Spleen (tissue), 11 donors: ENCODE measurements around the gene RRP1. TPM values are rescaled to one million over a fixed set of nuclear protein-coding genes. Genes with fewer than 3 reads are reported as not detected.

Source experiments
- DNase-seq: peaks from one replicate; pipeline ENCODE4 v3.0.0-alpha.2; 2020
- H3K27ac ChIP-seq, 8 donors: fragments of 200-600 bp; sonication (generic) in 7 of 8; 1 replicate in 4 of 8; 2 replicates in 4 of 8; pipeline versions ENCODE4 v1.5.0 to v1.8.0; 2016 to 2021; ENCODE audit warnings: inconsistent platforms in 4 of 8, mild to moderate bottlenecking in 4 of 8, moderate library complexity in 1 of 8
- H3K27me3 ChIP-seq, 7 donors: fragments of 200-600 bp; sonication (generic) in 6 of 7; replicated peaks in 1 of 7; 1 replicate in 4 of 7; 2 replicates in 3 of 7; pipeline versions ENCODE4 v1.5.0 to v1.8.0; 2016 to 2021; ENCODE audit warnings: inconsistent platforms in 3 of 7, mild to moderate bottlenecking in 1 of 7
- H3K36me3 ChIP-seq, 6 donors: fragments of 200-600 bp; sonication (generic) in 5 of 6; 1 replicate in 4 of 6; 2 replicates in 2 of 6; pipeline versions ENCODE4 v1.5.0 to v1.8.0; 2016 to 2021; ENCODE audit warnings: inconsistent platforms in 2 of 6
- H3K4me1 ChIP-seq, 6 donors: fragments of 200-600 bp; sonication (generic) in 5 of 6; 1 replicate in 3 of 6; 2 replicates in 3 of 6; pipeline versions ENCODE4 v1.5.0 to v1.8.0; 2016 to 2021; ENCODE audit warnings: inconsistent platforms in 3 of 6
- H3K4me3 ChIP-seq, 8 donors: fragments of 200-600 bp; sonication (generic) in 7 of 8; 1 replicate in 4 of 8; 2 replicates in 4 of 8; pipeline versions ENCODE4 v1.5.0 to v1.8.0; 2016 to 2021; ENCODE audit warnings: inconsistent platforms in 4 of 8, mild to moderate bottlenecking in 4 of 8, moderate library complexity in 2 of 8
- H3K9me3 ChIP-seq, 8 donors: fragments of 200-600 bp; sonication (generic) in 7 of 8; 1 replicate in 4 of 8; 2 replicates in 4 of 8; pipeline versions ENCODE4 v1.5.0 to v1.8.0; 2016 to 2021; ENCODE audit warnings: inconsistent platforms in 4 of 8
- POLR2A ChIP-seq, 3 donors: fragments of 450-650 bp; IDR thresholded peaks; one replicate each; pipeline ENCODE4 v1.5.1; 2017; ENCODE audit warnings: antibody characterized with exemption in 3 of 3, mild to moderate bottlenecking in 1 of 3
- POLR2AphosphoS5 ChIP-seq, 3 donors: sonication (generic); formaldehyde crosslinking; IDR thresholded peaks; one replicate each; pipeline ENCODE4 v1.5.1; 2017; ENCODE audit warnings: antibody characterized with exemption in 3 of 3
- WGBS, 5 donors: extraction: QIAGEN DNeasy Blood & Tissue Kit in 3 of 5; methylation state at CpG; one replicate each; pipeline versions ENCODE4 v1.1.5 to v1.1.7; 2013 to 2018; 5-methylcytosine and 5-hydroxymethylcytosine counted together
- intact Hi-C: fragments of 100-400 bp; cut with DNase I; formaldehyde crosslinking; loops from one replicate; pipeline ENCODE4 v1.15.0; 2023; ENCODE audit warnings: low total_unique reads
- polyA plus RNA-seq, 3 donors: library from polyadenylated mRNA; stranded (reverse); fragments of 200-250 nt; gene quantifications; one replicate each; pipeline ENCODE4 v1.2.1, GENCODE V29; 2013
- total RNA-seq, 7 donors: library from RNA; depleted of rRNA in 3 of 7; stranded (reverse); fragments of >200 nt in 3 of 7; fragmentation: NEBNext Ultra II Directional in 4 of 7; extraction: Animal tissue kit (Norgen Biotek cat#: 25700) in 4 of 7; gene quantifications; one replicate each; pipeline versions ENCODE4 v1.1.0 to v1.2.1, GENCODE V29; 2016 to 2021
- TF ChIP-seq, protein P1 (sequence below), 11 experiments: fragments of 200-600 bp in 7 of 11; fragments of 450-650 bp in 4 of 11; sonication (generic) in 4 of 11; IDR thresholded peaks in 8 of 11; conservative IDR thresholded peaks in 3 of 11; 1 replicate in 7 of 11; 2 replicates in 4 of 11; pipeline versions ENCODE4 v1.4.0 to v1.8.0; 2016 to 2021; ENCODE audit warnings: antibody characterized with exemption in 11 of 11, inconsistent platforms in 4 of 11, mild to moderate bottlenecking in 1 of 11
- donor health status: healthy with polysubstance abuse.
- donor health status: DM: no; HTN: no; CAD: no; lungs with moderate emphysema.
- donor health status: DM: no; HTN: no; CAD: no.
- donor health status: Bipolar disorder and iron deficiency.
- donor health status: healthy.
- donor health status: DM: no; HTN: no; CAD: no.
- donor health status: DM: yes; HTN: yes; CAD: no.

Gene RRP1
- total and polyA plus RNA-seq, 10 donors = 11.5 to 26.9 (median 18.6) TPM

DNA sequence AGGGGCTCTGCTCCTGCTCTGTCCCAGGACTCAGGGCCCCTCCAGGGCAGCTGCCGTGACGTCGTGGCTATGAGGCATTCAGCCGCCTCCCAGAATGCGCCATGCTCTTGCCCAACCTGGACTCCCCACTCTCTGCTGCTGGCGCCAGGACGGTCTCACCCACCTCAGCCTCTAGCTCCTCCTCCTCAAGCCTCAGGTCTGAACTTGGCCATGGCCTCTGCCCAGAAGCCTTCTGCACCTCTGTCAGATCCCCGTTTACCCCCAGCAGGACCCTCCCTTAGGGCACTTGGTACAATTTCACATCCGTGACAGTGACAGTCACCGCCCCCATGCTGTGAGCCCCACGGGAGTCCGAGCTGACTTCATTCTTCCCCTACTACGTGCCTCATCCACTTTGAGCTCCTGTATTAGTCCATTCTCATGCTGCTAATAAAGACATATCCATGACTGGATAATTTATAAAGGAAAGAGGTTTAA lies 18.1 kb upstream of the RRP1 start:
- no peaks in the 10 kb centered on the region for H3K27me3 ChIP-seq
- no peaks in the 10 kb centered on the region for H3K9me3 ChIP-seq
- H3K4me3 ChIP-seq = no peak overlapping the region
- 74 to 84% (median 82%) methylated on average over 13 of the region's 13 CpGs for WGBS, 5 donors
- H3K36me3 ChIP-seq = peaks cover 0 to 24% (median 19%) of the 10 kb centered on the region in 6 donors
- no peak for DNase-seq
- peaks cover 13 to 56% (median 18%) of the 10 kb centered on the region in 6 donors for H3K4me1 ChIP-seq
- intact Hi-C loops = no loop called here
- no peak overlapping the region for H3K27ac ChIP-seq
- TF ChIP-seq POLR2AphosphoS5 (IDR thresholded peaks at IDR 0.05) = peak in 1 of 3 donors; percentile 26
- TF ChIP-seq, protein P1, sequence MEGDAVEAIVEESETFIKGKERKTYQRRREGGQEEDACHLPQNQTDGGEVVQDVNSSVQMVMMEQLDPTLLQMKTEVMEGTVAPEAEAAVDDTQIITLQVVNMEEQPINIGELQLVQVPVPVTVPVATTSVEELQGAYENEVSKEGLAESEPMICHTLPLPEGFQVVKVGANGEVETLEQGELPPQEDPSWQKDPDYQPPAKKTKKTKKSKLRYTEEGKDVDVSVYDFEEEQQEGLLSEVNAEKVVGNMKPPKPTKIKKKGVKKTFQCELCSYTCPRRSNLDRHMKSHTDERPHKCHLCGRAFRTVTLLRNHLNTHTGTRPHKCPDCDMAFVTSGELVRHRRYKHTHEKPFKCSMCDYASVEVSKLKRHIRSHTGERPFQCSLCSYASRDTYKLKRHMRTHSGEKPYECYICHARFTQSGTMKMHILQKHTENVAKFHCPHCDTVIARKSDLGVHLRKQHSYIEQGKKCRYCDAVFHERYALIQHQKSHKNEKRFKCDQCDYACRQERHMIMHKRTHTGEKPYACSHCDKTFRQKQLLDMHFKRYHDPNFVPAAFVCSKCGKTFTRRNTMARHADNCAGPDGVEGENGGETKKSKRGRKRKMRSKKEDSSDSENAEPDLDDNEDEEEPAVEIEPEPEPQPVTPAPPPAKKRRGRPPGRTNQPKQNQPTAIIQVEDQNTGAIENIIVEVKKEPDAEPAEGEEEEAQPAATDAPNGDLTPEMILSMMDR (IDR thresholded peaks at IDR 0.05 in 8 of 11, conservative IDR thresholded peaks at IDR 0.05 in 3 of 11) = no peak

DNA sequence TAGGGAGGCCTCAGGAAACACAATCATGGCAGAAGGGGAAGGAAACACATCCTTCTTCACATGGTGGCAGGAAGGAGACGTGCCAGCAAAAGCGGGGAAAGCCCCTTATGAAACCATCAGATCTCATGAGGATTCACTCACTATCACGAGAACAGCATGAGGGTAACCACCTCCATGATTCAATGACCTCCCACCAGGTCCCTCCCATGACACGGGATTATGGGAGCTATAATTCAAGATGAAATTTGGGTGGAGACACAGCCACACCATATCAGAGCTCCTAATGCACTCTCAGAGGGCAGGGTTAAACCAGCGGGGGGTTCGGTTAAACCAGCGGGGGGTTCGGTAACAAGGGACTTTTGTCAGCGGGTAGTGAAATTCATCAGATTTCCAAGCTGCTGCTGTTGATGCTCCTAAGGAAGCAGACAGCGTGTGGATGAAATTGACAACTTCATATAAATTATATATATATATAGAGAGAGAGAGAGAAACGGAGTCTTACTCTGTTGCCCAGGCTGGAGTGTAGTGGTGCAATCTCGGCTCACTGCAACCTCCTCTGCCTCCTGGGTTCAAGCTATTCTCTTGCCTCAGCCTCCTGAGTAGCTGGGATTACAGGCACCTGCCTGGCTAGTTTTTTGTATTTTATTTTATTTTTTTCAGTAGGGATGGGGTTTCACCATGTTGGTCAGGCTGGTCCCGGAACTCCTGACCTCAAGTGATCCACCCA lies 17.5 kb upstream of the RRP1 start:
- no peak overlapping the region for H3K27ac ChIP-seq
- 73 to 80% (median 76%) methylated on average over 13 of the region's 13 CpGs for WGBS, 5 donors
- H3K4me1 ChIP-seq = peaks cover 13 to 59% (median 22%) of the 10 kb centered on the region in 6 donors
- DNase-seq = no peak
- no peaks in the 10 kb centered on the region for H3K9me3 ChIP-seq
- H3K4me3 ChIP-seq = no peak overlapping the region
- H3K27me3 ChIP-seq = no peaks in the 10 kb centered on the region
- peaks cover 0 to 24% (median 19%) of the 10 kb centered on the region in 6 donors for H3K36me3 ChIP-seq
- intact Hi-C loops = no loop called here
- TF ChIP-seq, protein P1 (IDR thresholded peaks at IDR 0.05 in 8 of 11, conservative IDR thresholded peaks at IDR 0.05 in 3 of 11) = no peak
- no peak for TF ChIP-seq POLR2AphosphoS5 (IDR thresholded peaks at IDR 0.05)
- TF ChIP-seq POLR2A (IDR thresholded peaks at IDR 0.05) = no peak

DNA sequence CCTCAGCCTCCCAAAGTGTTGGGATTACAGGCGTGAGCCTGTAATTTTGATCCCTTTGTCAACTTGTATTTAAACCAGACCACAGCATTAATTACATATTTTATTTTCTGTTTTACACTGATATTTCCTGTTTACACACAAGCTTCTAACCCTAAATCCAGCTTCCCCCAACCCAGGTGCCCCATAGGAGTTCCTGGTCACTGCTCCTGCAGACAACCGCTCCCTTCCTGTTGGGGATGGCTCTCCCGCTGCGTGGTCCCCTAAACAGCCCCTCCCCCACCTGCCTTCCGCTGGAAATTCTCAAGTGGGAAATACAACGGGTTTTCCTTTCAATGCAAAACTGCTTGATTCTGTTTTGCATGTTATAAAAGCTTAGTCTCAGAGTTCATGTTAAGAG lies 17.0 kb upstream of the RRP1 start:
- TF ChIP-seq, protein P1 (IDR thresholded peaks at IDR 0.05 in 8 of 11, conservative IDR thresholded peaks at IDR 0.05 in 3 of 11) = no peak
- TF ChIP-seq POLR2A (IDR thresholded peaks at IDR 0.05) = no peak
- no peak for TF ChIP-seq POLR2AphosphoS5 (IDR thresholded peaks at IDR 0.05)
- intact Hi-C loops = no loop called here
- H3K9me3 ChIP-seq = no peaks in the 10 kb centered on the region
- no peak overlapping the region for H3K4me3 ChIP-seq
- no peak overlapping the region for H3K27ac ChIP-seq
- no peak for DNase-seq
- H3K4me1 ChIP-seq = peaks cover 13 to 62% (median 22%) of the 10 kb centered on the region in 6 donors
- peaks cover 0 to 24% (median 19%) of the 10 kb centered on the region in 6 donors for H3K36me3 ChIP-seq
- WGBS, 5 donors = 59 to 75% (median 73%) methylated on average over 6 of the region's 6 CpGs
- H3K27me3 ChIP-seq = no peaks in the 10 kb centered on the region

- Histone ChIP-seq H3K4me1 (peaks cover 13 to 71% (median 25%) of the 10 kb centered on the region in 6 donors), H3K4me3 (no peak overlapping the region), H3K36me3 (peaks cover 0 to 24% (median 19%) of the 10 kb centered on the region in 6 donors), H3K9me3 (no peaks in the 10 kb centered on the region), H3K27ac (no peak overlapping the region), H3K27me3 (no peaks in the 10 kb centered on the region)
- no peak for TF ChIP-seq POLR2AphosphoS5 (IDR thresholded peaks at IDR 0.05)
- no peak for TF ChIP-seq POLR2A (IDR thresholded peaks at IDR 0.05)
- intact Hi-C loops = no loop called here
- 93 to 97% (median 96%) methylated on average over 10 of the region's 10 CpGs for WGBS, 5 donors
- no peak for DNase-seq
Measured at GRCh38 chr21:43774163-43774562, 15.2 kb upstream of the RRP1 start.
